GM19463 (cell line): ENCODE data around the gene GALNTL6.

ENCODE experiments used
- ATAC-seq: cut with Tn5 transposase; IDR thresholded peaks from one replicate; pipeline ENCODE4 v1.9.1; 2021; ENCODE audit warnings: mild to moderate bottlenecking, moderate library complexity; ENCODE audit not compliant: unreplicated experiment

Gene GALNTL6

GRCh38 chr4:171812665-171813525 lies at the start of gene GALNTL6:
Gene GALNTL6, plus strand, starts transcription at chr4:171813404.
- no peak for ATAC-seq

GRCh38 chr4:171765514-171765913 lies 47.7 kb upstream of the GALNTL6 start:
- no peak for ATAC-seq

- no peak for ATAC-seq
Measured at GRCh38 chr4:171774642-171775190, 38.5 kb upstream of the GALNTL6 start.

- ATAC-seq: no peak
Measured at GRCh38 chr4:171779301-171779700, 33.9 kb upstream of the GALNTL6 start.

- no peak for ATAC-seq
Measured at GRCh38 chr4:171785388-171785787, 27.8 kb upstream of the GALNTL6 start.

- ATAC-seq: no peak
Measured at GRCh38 chr4:171793723-171794122, 19.5 kb upstream of the GALNTL6 start.

- no peak for ATAC-seq
Measured at GRCh38 chr4:171794528-171794927, 18.7 kb upstream of the GALNTL6 start.

GRCh38 chr4:171809854-171810253 lies 3.4 kb upstream of the GALNTL6 start:
- no peak for ATAC-seq

GRCh38 chr4:171812333-171812664 lies 905 bp upstream of the GALNTL6 start:
- ATAC-seq: no peak

- no peak for ATAC-seq
Measured at GRCh38 chr4:171813526-171814250, 484 bp downstream of the GALNTL6 start.

GRCh38 chr4:171814545-171814944 lies 1.3 kb downstream of the GALNTL6 start:
- ATAC-seq: no peak

GRCh38 chr4:171817026-171817425 lies 3.8 kb downstream of the GALNTL6 start:
- ATAC-seq: peak; percentile 41

GRCh38 chr4:171834640-171835039 lies 21.4 kb downstream of the GALNTL6 start:
- ATAC-seq: no peak

- ATAC-seq: no peak
Measured at GRCh38 chr4:171843456-171843855, 30.3 kb downstream of the GALNTL6 start.

GRCh38 chr4:171846232-171846631 lies 33.0 kb downstream of the GALNTL6 start:
- ATAC-seq: peak; percentile 75

- ATAC-seq: no peak
Measured at GRCh38 chr4:171846893-171847292, 33.7 kb downstream of the GALNTL6 start.

- ATAC-seq: no peak
Measured at GRCh38 chr4:171847751-171848150, 34.5 kb downstream of the GALNTL6 start.

GRCh38 chr4:171849686-171850222 lies 36.5 kb downstream of the GALNTL6 start:
- no peak for ATAC-seq

GRCh38 chr4:171851295-171851694 lies 38.1 kb downstream of the GALNTL6 start:
- no peak for ATAC-seq

- ATAC-seq: no peak
Measured at GRCh38 chr4:171857302-171858012, 44.3 kb downstream of the GALNTL6 start.

- ATAC-seq: no peak
Measured at GRCh38 chr4:171875291-171875690, 62.1 kb downstream of the GALNTL6 start.
